C4-2B (cell line): ENCODE data around the gene DST.

Experiments
- CTCF ChIP-seq: fragments of 450-650 bp; conservative IDR thresholded peaks from 2 replicates; pipeline ENCODE4 v1.5.1; 2017; ENCODE audit warnings: mild to moderate bottlenecking
- ZFX ChIP-seq: fragments of 450-650 bp; IDR thresholded peaks from 2 replicates; pipeline ENCODE4 v1.6.1; 2017

- TF ChIP-seq CTCF: no peak
- no peak for TF ChIP-seq ZFX
Observed at GRCh38 chr6:56424064-56424463, 218.6 kb downstream of the DST start.
